CD4-positive, alpha-beta T cell treated with Interleukin-2 at 100 ng/mL for 4 hours (primary cell): ENCODE measurements around the gene PER1.
"Not testable (repeated sequence)": the region's sequence is repeated elsewhere in the genome, so short reads cannot be mapped to it uniquely, and the experiment has no call there.

Experiments used
- DNase-seq: peaks from one replicate; pipeline ENCODE4 v3.0.0-alpha.2; 2020; ENCODE audit warnings: low spot score

The PER1 gene

DNA sequence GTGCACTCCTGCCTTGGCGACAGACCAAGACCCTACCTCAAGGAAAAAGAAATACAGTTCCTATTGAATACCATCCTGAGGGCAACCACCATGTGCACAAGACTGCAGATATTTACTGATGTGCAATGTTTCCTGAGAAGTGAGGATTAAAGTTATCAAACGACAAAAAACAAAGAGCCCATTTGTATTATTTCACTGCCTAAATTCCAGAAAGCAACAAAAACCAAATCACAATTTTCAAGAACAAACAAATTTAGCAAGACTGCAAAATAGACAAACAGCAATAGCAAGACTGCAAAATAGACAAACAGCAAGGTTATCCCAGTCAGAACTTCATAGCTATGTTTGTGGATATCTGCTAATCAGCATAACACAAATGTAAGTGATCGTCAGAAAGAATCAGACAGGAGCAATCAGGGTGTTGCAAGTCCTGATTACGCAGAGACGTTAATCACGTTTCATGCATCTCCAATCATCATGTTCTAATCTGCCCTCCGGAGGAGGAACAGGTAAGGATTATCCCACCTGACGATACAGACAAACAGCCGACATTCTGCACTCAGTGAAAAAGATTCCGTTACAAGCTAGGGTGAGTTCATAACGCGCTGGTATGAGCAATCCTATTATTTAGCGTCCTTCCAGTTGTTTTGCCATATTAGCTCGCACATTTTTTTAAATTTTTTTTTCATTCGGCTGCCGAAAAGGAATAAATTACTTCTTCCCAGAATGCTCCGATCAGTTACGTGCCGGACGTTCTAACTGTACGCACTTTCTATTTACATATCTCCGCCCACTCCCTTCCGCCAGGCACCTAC, 21.1 kb upstream of the PER1 start:
- peak; percentile 91 for DNase-seq

GRCh38 chr17:8170186-8170585, 18.0 kb upstream of the PER1 start:
- DNase-seq, result not testable (repeated sequence)

DNA sequence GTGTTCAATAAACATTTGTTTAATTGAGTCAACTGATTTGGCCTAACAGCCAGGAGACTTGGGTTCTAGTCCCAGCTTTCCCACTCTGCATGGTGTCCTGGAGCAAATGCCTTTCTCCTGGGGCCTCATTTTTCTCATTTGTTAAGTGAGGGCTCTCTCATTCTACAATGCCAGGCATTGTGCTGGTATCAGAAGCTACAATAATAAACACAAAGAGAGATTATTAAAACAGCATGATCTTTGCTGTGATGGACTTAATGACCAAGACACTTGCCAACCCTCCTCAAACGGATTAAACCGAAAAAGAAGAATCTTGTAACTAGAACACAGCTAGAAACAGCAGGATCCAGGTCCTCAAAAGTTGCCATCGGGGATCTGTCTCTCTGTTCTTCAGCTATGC, 15.3 kb upstream of the PER1 start:
- DNase-seq, result no peak

GRCh38 chr17:8166731-8167130, 14.5 kb upstream of the PER1 start:
- DNase-seq, result no peak

GRCh38 chr17:8164815-8165131, 12.6 kb upstream of the PER1 start:
- DNase-seq, result no peak

GRCh38 chr17:8163978-8164814, 12.0 kb upstream of the PER1 start:
- peak; percentile 73 for DNase-seq

DNA sequence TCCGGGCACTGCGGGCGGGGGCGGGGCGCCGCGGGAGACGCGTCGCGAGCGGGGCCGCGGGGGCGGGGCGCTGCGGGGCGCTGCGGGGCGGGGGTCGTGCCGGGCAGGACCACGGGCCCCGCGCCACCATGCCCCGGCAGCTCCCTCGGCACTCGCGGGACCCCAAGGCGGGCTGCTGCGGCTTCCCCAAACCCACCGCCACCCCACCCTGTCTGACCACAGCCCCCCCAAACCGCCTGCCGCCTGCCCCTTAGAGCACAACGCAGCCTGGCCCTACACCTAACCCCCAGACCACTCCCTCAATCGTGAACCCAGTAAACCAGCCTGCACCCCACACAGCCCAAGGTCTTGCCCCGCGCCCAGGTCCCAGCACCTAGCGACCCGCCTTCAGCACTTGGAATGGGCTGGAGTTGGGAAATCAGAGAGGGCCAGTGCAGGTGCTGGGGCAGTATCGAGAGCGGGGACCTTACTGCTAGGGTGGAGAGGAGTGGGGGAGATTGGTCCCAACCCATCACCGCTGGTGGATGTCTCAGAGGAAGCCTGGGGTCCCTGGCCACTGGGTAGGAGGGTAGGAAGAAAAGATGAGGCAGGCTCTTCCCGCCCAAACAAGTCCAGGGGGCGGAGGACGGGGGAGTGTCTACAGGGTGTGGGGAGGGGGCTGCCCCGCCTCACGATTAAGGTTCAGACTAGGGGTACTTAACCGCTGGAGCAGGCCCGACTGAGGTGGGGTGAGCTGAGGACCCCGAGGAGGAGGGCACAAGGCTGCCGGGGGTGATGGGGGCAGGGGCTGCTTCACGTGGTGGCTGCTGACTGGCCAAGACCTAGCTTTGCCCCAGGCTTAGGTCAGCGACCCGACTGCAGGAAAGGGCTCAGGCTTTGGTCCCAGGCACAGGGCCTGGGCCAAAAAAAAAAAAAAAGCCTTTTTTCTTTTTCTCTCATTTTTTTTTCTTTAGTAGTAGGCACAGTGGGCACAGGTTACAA, 11.1 kb upstream of the PER1 start:
- DNase-seq, result no peak

DNA sequence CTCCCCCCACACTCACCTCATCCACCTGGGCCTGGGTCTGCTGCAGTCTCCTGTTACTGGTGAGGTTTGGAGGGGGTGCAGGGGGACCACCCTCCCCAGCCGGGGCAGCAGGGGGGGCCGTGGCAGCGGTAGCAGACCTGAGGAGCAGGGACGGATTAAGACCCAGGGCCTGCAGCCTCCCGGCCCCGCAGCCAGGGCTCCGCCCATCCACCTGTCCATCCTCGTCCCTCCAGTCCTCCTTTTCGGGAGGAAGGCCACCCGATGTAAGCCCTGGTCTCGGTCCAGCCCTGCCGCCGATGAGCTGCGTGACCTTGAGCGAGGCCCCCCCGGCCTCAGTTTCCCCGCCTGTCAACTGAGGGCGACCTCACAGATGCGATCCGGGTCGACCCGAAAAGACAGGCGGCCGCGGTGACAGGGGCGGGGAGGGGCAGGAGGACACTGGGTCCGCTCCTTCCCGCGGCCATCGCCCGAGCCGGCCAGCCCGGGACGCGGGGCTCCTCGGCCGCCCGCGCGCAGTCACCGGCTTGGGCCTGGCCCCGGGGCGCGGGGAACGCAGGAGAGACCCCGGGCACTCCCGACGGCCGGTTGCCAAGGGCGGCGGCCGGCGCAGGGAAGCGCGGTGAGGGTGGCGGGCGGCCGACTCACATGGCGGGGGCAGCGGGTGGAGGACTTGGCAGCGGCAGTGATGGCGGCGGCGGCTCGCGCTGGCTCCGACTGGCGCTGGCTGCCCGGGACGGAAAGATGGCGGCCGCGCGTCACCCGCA, 10.2 kb upstream of the PER1 start, which contains the start of gene VAMP2:
Gene VAMP2, minus strand, starts transcription at position 716 of the 764 bp plus-strand sequence. Its CDS starts 69 bp downstream, at position 647.
- peak; percentile 80 for DNase-seq

- DNase-seq, result no peak
Observed at GRCh38 chr17:8161289-8162232, 9.4 kb upstream of the PER1 start.

DNA sequence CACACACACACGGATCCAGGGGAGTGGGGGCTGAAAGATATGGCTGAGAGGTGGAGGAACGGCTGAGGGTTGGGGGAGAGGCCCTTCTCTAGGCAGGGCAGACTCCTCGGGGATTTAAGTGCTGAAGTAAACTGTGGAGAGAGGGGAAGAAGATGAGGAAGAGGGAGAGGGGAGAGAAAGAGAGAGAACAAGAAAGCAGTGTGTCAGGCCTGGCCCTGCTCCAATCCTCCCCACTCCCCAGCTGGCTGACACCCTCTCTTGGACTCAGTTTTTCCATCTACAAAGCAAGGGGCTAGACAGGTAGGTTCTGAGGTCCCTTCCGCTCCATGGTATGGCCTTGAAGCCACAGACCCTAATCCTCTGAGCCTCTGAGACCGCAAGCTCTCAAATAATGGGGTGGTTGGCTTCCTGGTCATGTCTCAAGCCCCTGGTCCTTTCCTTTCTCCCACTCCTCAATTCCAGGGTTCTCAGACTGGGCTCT, 8.6 kb upstream of the PER1 start:
- no peak for DNase-seq

- DNase-seq, result no peak
Observed at GRCh38 chr17:8160224-8160577, 8.0 kb upstream of the PER1 start.

DNA sequence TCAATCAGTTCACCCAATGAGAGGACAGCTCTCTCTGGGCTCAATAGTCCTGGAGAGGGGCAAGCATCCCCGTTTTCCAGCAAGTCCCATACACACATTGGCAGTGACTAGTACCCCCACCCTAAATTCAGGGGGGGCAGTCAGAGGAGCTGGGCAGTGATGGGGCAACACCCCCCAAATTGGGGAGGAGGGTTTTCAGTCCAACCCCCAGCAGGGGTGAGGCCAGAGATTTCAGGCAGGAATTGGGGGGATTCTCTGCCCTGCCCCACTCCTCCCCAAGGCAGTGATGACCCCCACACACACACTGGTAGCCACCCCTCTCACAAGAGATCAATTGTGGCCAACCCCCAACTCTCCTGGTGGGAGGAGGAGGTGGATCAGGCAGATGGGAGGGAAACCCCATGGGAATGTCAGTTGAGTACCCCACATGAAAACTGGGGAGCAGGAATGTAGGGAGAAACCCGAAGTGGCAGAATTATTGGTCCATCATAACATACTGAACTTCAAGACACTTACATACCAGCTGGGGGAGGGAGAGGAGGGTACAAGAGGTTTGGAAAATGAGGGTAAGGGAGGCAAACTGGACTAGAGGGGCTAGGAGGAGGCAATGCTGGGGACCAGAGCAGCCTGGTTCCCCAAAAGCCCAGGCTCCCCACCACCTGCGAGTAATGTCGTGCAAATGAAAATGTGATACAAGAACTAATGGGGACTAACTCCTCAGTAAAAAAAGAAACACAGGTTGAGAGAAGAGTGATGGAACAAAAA, 7.4 kb upstream of the PER1 start:
- no peak for DNase-seq

GRCh38 chr17:8159032-8159400, 6.8 kb upstream of the PER1 start:
- DNase-seq, result no peak

GRCh38 chr17:8158267-8159031, 6.2 kb upstream of the PER1 start:
- DNase-seq, result peak; percentile 91

DNA sequence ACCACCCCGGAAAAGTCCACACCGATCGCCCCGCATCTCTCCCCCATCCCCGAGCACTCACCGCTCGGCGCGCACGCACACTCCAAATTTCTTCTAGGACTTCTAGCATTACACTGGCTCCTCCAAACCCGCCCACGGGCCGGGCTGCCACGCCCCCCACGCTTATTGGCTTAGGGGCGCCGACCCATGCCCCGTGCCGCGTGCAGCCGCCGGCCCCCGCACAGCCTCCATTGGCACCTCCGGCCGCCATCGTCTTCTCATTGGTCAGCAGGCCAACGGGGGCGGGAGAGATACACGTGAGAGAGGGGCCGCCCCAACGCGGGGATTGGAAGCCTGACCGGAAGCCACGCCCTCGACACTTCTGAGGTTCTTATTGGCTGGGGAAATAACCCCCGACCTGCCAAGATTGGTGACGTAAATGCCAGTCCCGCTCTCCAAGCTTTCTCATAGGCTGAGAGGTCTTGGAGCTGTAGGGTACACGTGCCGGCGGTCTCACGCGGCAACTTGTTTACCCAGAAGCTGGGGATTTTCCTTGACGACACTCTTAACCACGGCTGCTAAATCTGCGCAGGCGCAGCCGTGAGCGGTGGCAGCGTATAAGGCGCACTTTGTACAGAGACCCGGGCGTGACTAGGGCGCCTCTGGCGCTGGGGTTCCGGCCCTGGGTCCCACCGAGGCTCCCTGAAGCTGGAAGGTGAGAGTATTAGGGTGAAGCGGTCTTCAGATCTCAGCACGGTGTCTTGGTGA, 4.2 kb upstream of the PER1 start:
- DNase-seq, result peak; percentile 100

- DNase-seq, result no peak
Observed at GRCh38 chr17:8155996-8156245, 3.7 kb upstream of the PER1 start.

GRCh38 chr17:8155231-8155995, 3.2 kb upstream of the PER1 start:
- no peak for DNase-seq
